ENCODE data around the gene GAL3ST3.

Gene GAL3ST3

GRCh38 chr11:66073669-66074068 is 24.7 kb upstream of the GAL3ST3 start:
- no peak for TF ChIP-seq CTCF (IDR thresholded peaks at IDR 0.05; ENCODE audit: extremely low read depth, missing control alignments)
- DNase-seq (ENCODE audit: low spot score): no peak

- no peak for TF ChIP-seq CTCF (IDR thresholded peaks at IDR 0.05; ENCODE audit: extremely low read depth, missing control alignments)
- DNase-seq (ENCODE audit: low spot score): no peak
Measured at GRCh38 chr11:66072518-66072917, 23.6 kb upstream of the GAL3ST3 start.

GRCh38 chr11:66072081-66072480 is 23.1 kb upstream of the GAL3ST3 start:
- no peak for TF ChIP-seq CTCF (IDR thresholded peaks at IDR 0.05; ENCODE audit: extremely low read depth, missing control alignments)
- no peak for DNase-seq (ENCODE audit: low spot score)

GRCh38 chr11:66071381-66071801 is 22.4 kb upstream of the GAL3ST3 start:
- no peak for TF ChIP-seq CTCF (IDR thresholded peaks at IDR 0.05; ENCODE audit: extremely low read depth, missing control alignments)
- peak; percentile 41 for DNase-seq (ENCODE audit: low spot score)

- TF ChIP-seq CTCF (IDR thresholded peaks at IDR 0.05; ENCODE audit: extremely low read depth, missing control alignments): no peak
- peak; percentile 62 for DNase-seq (ENCODE audit: low spot score)
Measured at GRCh38 chr11:66070604-66071380, 21.8 kb upstream of the GAL3ST3 start.

- TF ChIP-seq CTCF (IDR thresholded peaks at IDR 0.05; ENCODE audit: extremely low read depth, missing control alignments): no peak
- peak; percentile 96 for DNase-seq (ENCODE audit: low spot score)
Measured at GRCh38 chr11:66069715-66070603, 21.0 kb upstream of the GAL3ST3 start, which contains the start of gene PACS1. Gene PACS1, plus strand, starts transcription at chr11:66070272. Its CDS starts 215 bp downstream, at chr11:66070487.

Measured in GM20000 (cell line).